Ramos (cell line): ENCODE measurements around the gene MGST3.
"Not testable (repeated sequence)": the region's sequence is repeated elsewhere in the genome, so short reads cannot be mapped to it uniquely, and the experiment has no call there.

ENCODE experiments used
- in situ Hi-C: fragments of 300-500 bp; cut with MboI; formaldehyde crosslinking; loops from one replicate; pipeline ENCODE4 v1.14.3; 2022; ENCODE audit warnings: low sequenced_read_pairs; ENCODE audit not compliant: unreplicated experiment

The MGST3 gene

DNA sequence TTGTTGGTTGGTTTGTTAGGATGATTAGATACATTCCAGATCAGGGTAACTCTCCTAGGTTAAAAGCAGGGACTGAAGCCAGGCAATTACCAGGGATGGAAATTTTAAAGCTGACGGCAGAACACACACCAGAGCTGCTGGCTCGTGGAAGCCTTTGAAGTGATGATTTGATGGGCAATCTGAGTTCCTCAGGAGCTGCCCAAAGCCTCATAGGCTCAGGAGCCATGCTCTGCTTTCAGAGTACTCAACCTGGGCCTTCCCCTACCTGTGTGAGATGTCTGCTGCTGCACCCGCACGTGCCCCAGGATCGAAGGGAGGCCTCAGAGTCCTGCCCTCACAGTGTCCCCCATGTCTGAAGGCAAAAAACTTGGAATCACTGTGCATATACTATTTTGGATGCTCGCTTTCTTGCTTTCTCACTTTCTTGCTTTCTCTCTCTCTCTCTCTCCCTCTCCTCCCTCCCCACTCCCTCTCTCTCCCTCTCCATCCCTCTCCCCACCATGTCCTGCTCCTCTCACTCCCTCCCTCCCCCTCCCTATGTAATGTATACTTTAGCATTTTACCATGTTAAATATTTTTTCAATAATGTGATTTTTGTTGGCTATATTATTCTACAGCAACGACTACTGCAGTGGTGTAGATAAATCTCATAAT lies 18.0 kb downstream of the MGST3 start:
- in situ Hi-C loops: no loop called here

DNA sequence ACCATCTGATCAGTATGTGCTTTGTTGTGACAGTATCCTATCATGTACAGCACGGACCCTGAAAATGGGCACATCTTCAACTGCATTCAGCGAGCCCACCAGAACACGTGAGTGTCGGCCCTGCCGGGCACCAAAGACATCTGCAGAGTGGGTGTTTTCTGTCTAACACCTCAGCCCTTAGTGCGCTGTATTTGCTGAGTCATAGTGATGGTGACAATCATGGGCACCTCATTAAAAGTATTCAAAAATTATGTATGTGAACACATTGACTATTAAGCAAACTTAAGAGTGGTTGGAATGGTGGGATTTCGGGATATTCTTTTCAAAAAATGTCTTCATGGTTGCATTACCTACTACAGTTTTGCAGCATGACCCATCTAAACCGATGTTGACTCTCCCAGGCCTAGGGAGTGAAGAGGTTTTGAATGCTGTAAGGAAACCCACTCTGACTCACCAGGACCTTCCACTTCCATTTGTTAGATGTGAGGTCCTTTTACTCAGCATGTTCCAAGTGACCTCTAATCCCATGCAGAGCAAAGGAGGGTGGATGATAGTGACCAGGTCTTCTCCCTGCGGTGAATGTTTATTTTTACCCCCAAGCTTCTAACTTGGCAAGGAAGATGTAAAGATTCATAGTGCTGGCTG lies 20.1 kb downstream of the MGST3 start:
- in situ Hi-C loops: no loop called here

DNA sequence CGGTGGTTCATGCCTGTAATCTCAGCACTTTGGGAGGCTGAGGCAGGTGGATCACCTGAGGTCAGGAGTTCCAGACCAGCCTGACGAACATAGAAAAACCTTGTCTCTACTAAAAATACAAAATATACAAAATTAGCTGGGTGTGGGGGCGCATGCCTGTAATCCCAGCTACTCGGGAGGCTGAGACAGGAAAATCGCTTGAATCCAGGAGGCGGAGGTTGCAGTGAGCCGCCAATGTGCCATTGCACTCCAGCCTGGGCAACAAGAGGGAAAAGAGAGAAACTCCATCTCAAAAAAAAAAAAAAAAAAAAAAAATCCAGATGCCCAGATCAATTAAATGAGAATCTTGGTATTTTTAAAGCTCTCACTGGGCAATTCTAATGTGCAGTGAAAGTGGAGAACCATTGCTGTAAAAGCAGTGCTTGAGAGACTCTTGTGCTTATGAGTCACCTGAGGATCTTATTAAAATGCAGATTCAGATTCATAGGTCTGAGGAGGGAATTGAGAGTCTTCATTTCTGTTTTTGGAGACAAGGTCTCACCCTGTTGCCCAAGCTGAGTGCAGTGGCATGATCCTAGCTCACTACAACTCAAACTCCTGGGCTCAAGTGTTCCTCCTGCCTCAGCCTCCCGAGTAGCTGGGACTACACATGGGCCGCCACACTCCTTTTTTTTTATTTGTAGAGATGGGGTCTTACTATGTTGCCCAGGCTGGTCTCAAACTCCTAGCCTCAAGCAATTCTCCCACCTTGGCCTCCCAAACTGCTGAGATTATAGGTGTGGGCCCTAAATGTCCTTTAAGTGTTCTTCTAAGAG lies 27.9 kb downstream of the MGST3 start:
- in situ Hi-C loops: not testable (repeated sequence)

DNA sequence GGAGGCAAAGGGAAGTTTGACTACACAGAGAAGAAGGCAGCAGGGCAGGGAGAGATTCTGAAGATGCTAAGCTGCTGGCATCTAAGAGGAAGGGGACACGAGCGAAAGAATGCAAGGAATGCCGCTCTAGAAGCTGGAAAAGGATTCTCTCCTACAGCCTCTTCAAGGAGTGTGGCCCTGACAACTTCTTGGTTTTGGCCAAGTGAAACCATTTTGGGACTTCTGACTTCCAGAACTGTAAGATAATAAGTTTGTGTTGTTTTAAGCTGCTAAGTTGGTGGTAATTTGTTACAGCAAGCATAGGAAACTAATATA lies 28.5 kb downstream of the MGST3 start:
- in situ Hi-C loops: no loop called here

DNA sequence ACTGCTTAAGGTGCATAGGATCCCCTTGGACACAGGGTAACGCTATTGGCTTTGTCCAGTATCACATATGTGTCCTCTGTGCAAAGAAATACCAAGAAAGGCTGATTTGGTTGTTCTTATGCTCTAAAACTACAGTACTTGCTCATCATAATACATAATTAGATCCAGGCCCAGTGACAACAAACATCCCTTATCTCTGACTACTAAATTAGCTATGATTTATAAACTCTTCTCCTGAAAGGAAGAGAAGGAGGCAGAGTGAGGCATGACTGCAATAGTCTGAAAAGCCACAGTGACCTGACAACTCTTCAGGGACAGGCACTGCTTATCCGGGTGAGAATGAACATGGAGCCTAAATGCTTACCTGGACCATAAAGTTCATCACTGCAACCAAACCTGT lies 30.7 kb downstream of the MGST3 start:
- in situ Hi-C loops: no loop called here

DNA sequence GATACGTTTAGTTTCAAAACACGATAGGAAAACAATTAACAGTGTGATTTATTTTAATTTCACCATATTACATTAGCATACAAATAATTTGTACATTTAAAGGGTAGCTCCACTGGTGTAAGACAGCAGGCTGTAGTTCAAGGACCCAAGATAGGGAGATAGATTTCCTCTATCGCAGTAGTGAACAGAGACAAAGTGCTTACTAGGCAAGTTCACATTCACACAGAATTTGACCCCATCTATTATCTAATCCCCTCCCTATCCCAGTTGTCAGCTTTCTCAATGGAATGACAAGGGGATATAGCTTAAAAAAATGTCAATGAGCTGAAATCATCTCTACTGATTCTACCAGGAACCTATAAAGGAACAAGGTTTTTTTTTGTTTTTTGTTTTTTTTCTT lies 31.2 kb downstream of the MGST3 start:
- in situ Hi-C loops: no loop called here

DNA sequence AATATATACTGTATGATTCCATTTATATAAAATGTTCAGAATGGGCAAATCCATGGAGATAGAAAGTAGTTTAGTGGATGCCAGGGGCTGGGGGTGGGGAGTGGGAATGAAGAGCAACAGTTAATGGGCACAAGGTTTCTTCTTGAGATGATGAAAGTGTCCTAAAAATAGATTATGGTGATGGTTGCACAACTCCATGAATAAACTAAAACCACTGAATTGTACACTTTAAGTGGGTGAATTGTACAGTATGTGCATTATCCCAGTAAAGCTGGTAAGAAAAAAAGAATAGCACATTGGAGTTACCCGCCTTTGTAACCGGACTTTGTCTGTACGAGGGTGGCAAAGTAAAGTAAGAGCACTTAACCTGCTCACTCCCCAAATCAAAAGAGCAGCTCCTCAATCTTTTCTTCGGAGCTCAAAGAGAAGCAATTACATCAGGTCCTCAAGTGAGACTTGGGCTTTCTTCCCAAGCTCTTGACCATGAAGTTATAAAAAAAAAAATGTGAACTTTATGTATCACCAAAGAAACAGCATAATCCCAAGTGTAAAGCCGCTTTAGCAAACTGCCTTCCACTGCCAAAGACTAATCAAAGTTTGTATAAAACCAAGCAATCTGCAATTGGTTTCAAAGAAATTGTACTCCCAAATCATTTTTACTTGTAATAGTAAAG lies 35.3 kb downstream of the MGST3 start:
- in situ Hi-C loops: no loop called here

DNA sequence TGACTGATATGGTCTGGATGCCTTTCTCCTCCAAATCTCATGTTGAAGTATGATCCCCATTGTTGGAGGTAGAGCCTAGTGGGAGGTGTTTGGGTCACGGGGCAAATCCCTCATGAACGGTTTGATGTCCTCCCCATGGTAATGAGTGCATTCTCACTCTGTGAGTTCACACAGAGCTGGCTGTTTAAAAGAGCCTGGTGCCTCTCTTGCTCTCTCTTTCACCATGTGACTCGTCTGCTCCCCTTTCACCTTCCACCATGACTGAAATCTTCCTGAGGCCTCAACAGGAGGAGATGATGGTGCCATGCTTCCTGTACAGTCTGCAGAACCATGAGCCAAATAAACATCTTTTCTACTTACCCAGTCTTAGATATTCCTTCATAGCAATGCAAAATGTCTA lies 37.1 kb downstream of the MGST3 start:
- in situ Hi-C loops: no loop called here

DNA sequence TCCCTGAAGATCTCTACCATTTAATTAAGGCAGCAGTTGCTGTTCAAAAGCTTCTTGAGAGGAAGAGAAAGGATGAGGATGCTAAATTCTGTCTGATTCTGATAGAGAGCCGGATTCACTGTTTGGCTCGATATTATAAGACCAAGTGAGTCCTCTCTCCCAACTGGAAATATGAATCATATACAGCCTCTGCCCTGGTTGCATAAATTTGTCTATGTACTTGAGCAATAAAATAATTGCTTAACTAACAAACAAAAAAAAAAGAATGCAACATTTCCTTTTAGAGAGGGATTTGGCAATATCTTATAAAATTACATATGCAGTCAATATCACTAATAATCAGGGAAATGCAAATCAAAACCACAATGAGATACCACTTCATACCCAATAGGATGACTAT lies 40.5 kb downstream of the MGST3 start:
- in situ Hi-C loops: no loop called here

DNA sequence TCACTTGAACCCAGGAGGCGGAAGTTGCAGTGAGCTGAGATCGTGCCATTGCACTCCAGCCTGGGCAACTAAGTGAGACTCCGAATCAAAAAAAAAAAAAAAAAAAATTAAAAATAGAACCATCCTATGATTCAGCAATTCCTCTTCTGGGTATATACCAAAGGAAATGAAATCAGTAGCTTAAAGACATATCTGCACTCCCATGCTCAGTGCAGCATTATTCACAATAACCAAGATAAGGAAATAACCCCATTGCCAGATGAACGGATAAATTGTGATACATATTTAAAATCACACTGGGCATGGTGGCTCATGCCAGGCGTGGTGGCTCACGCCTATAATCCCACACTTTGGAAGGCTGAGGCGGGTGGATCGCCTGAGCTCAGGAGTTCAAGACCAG lies 43.6 kb downstream of the MGST3 start:
- in situ Hi-C loops: no loop called here

DNA sequence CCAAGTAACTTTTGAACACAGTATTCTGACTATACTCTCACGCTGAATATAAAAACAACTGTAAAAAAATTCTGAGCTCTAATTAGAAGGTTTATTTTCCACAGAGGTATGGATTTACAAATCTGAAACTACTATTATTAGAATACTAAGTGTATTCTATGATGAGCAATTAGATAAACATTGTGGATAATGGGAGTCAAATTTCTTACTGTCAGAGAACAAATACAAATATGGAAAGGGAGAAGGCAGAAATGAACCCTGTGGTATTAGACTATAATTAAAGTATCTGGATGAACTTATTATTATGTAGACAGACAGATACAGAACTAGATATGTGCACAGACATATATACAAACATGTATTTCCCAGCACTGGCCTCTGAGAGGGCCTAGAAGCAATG lies 44.8 kb downstream of the MGST3 start:
- in situ Hi-C loops: no loop called here

DNA sequence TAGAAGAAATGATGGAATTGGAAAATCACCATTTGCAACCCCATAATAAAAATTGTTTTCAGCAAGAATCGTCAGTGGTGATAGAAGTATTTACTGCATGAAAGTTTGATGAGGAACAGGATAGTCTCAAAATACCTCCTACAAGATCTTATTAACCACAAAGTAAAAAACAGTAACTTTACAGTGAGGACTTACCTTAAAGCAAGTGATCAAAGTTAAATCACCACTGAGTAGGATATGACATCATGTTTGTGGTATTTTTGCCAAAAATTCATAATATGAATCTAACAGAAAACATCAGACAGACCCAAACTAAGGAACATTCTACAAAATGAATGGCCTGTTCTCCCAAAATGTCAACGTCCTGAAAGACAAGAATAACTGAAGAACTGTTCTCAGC lies 47.5 kb downstream of the MGST3 start:
- in situ Hi-C loops: no loop called here

DNA sequence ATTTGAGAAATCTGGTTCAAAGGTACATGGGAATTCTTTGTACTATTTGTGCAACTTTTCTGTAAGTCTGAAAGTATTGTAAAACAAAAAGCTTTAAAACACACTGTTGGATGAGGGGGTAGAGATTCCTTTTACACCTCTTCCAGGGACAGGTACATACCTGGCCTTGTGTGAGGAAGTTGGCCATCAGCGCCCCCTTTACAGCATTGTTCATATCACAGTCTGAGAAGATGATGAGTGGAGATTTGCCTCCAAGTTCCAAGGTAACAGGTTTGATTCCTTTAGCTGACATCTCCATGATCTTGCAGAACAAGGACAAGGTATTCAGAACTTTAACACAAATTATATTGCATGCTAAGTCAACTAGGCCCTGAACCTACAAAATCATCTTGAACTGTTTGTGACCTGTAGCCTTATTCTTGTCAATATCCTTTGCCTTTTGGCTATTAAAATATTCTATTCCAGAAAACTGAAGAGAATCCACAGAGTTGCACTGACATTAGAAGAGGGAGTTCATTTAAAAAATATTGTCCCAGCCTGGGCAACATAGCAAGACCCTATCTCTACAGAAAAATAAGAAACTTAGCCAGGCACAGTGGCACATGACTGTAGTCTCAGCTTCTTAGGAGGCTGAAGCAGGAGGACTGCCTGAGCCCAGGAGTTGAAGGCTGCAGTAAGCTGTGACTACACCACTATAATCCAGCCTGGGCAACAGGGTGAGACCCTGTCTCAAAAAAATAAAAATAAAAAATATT lies 48.4 kb downstream of the MGST3 start:
- in situ Hi-C loops: no loop called here

DNA sequence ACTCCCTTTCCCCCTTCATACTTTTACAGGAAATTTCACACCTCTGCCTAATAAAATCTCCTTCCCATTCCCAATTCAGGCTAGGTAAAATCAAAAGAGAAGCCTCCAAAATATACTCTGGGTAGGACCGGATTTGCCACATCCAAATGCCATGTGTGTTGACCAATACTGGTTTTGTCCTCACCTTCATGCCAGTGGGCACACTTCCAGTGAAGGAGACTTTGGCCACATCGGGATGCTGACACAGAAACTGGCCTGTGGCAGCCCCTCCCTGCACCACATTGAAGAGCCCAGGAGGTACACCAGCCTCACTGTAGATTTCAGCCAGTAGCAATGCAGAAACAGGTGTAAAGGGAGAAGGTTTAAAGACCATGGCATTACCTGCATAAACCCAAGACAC lies 49.3 kb downstream of the MGST3 start:
- in situ Hi-C loops: no loop called here

DNA sequence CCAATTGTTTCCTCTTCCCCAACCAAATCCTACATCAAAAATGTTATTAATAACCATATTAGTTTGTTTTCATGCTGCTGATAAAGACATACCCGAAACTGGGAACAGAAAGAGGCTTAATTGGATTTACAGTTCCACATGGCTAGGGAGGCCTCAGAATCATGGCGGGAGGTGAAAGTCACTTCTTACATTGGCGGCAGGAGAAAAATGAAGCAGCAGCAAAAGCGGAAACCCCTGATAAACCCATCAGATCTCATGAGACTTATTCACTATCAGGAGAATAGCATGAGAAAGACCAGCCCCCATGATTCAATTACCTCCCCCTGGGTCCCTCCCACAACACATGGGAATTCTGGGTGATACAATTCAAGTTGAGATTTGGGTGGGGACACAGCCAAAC lies 49.7 kb downstream of the MGST3 start:
- in situ Hi-C loops: not testable (repeated sequence)

DNA sequence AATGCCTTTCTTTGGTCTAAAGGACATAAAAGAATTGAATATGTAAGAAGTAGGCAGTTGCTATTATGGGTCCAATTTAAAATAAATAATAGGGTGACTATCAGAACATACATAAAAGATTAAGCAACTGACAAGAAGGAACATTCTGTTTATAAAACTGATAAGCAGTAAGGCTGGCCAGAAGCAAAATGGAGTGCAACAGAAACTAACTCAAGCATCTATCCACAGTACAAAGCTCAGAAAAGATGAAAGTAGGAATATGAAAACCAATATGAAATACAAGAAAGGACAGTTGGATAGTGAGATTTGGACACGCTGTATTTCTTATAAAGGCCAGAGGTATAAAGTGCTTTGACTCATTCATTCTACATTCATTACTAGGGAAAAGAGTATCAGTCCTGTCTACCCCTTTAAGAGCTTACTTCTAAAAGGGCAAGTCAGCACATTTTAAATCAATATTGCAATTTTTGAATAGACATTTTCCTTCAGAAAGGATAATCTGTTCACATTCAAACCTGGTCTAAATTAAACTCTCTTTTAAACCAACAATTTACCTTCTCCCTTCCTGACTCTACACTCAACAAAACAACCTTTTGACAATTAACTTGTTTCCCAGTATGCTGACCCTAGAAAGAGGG lies 52.9 kb downstream of the MGST3 start:
- in situ Hi-C loops: no loop called here

DNA sequence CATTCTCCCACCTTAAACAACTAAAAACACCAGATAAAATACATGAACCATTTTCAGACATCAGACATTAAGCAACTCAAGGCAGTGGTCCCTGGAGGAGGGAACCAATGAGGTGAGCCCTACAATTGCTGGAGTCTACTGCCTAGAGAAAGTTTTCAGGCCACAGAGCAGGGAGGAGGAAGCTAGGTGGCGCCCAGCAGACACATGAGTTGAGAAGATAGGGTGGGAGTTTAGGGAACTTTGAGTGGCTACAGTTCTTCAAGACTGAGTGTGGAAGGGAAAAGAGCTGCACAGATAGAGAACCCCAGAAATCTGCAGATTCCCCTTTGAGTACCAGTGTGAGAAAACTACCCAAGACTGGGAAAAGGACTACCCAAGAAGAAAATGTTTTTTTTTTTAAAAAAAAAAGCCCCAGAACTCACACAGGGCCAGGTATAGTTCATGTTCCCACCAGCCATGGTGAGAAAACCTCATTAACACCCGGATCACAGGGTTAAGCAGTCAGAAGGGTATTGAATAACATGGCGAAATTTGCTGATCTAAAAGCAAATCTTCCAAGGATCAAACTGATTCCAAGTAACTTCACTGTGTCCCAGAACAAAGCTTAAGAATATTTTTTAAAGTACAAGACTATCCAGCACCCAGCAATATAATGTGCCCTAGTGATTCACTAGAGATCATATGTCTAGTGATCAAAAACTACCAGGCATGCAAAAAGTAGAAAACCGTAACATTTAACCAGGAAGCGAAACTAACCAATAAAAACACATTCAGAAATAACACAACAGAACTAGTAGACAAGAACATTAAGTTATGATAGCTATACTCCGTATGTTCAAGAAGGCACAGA lies 55.3 kb downstream of the MGST3 start:
- in situ Hi-C loops: no loop called here

DNA sequence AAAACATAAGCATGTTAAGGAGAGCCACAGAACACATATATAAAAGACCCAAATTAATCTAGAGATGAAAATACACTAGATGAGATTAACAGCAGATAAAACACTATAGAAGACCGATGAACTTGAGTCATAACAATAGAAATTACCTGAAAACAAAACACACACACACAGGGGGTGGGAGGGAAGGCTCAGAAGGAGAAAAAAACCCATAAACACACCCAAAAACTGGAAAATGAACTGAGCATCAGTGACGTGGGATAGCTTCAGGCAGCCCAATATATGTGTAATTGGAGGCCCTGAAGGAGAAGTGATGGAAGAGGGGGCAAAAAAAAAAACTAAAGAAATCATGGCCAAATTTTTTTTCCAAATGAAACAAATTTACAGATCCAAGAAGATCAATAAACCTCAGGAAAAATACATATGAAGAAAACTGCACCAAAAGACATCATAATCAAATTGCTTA lies 56.0 kb downstream of the MGST3 start:
- in situ Hi-C loops: no loop called here

DNA sequence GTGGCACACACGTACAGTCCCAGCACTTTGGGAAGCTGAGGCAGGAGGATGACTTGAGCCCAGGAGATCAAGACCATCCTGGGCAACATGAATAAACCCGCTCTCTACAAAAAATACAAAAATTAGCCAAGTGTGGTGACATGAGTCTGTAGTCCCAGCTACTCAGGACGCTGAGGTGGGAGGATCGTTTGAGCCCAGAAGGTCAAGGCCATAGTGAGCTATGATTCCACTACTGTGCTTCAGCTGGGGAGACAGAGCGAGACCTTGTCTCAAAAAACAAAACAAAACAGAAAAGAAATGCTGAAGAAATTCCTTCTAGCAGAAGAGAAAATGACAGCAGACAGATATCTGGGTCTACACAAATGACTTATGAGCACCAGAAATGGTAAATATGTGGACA lies 57.0 kb downstream of the MGST3 start:
- in situ Hi-C loops: no loop called here
